OCI-LY3 (cell line): ENCODE results near the gene JARID2.

Experiments
- H2AFZ ChIP-seq: fragments of 200-600, 300-600 bp; shearing (Covaris generic); 2 replicates; pipeline ENCODE4 v1.6.0; 2014; ENCODE audit warnings: antibody characterized with exemption, low read depth, low read length
- H3K27ac ChIP-seq: fragments of 200-600, 300-600 bp; sonication (generic); 2 replicates; pipeline ENCODE4 v1.5.1; 2014; ENCODE audit warnings: mild to moderate bottlenecking, low read length, moderate library complexity, mixed read lengths
- H3K27me3 ChIP-seq: fragments of 200-600, 300-600 bp; sonication (generic); 2 replicates; pipeline ENCODE4 v1.6.1; 2014; ENCODE audit warnings: low read depth, low read length, mixed read lengths
- H3K36me3 ChIP-seq: fragments of 200-600, 300-600 bp; sonication (generic); replicated peaks from 2 replicates; pipeline ENCODE3; 2014; ENCODE audit warnings: low read depth, low read length, mixed read lengths
- H3K4me1 ChIP-seq: fragments of 300-600, 200-600 bp; sonication (generic); 2 replicates; pipeline ENCODE4 v1.6.1; 2014; ENCODE audit warnings: low read length, mixed read lengths
- H3K4me2 ChIP-seq: fragments of 200-600, 300-600 bp; sonication (generic); 2 replicates; pipeline ENCODE4 v1.6.1; 2014; ENCODE audit warnings: low read length, mixed read lengths
- H3K4me3 ChIP-seq: fragments of 300-600, 200-600 bp; sonication (generic); 2 replicates; pipeline ENCODE4 v1.5.1; 2014; ENCODE audit warnings: antibody characterized with exemption, mild to moderate bottlenecking, low read length, moderate library complexity
- H3K79me2 ChIP-seq: fragments of 300-600, 200-600 bp; shearing (Covaris generic); 2 replicates; pipeline ENCODE4 v1.6.1; 2014; ENCODE audit warnings: mild to moderate bottlenecking, low read length, mixed read lengths
- H3K9ac ChIP-seq: fragments of 300-600, 200-600 bp; shearing (Covaris generic); 2 replicates; pipeline ENCODE4 v1.6.0; 2014; ENCODE audit warnings: mild to moderate bottlenecking, low read length, moderate library complexity
- H3K9me3 ChIP-seq: fragments of 200-600, 300-600 bp; shearing (Covaris generic); 2 replicates; pipeline ENCODE4 v1.6.1; 2014; ENCODE audit warnings: low read length, mixed read lengths; ENCODE audit not compliant: insufficient read depth
- H4K20me1 ChIP-seq: fragments of 200-600, 300-600 bp; sonication (generic); 2 replicates; pipeline ENCODE4 v1.6.1; 2016; ENCODE audit warnings: low read length, mixed read lengths; ENCODE audit not compliant: insufficient read depth
- EZH2phosphoT487 ChIP-seq: fragments of 200-600 bp; shearing (Covaris generic); IDR thresholded peaks from 2 replicates; pipeline ENCODE4 v1.6.1; 2018; ENCODE audit warnings: antibody characterized with exemption, mixed run types, low read depth
- TF ChIP-seq, protein P1 (sequence below): fragments of 200-600, 300-600 bp; sonication (generic); IDR thresholded peaks from 2 replicates; pipeline ENCODE4 v1.5.1; 2014; ENCODE audit warnings: antibody characterized with exemption, low read length, low read depth

Gene JARID2

DNA sequence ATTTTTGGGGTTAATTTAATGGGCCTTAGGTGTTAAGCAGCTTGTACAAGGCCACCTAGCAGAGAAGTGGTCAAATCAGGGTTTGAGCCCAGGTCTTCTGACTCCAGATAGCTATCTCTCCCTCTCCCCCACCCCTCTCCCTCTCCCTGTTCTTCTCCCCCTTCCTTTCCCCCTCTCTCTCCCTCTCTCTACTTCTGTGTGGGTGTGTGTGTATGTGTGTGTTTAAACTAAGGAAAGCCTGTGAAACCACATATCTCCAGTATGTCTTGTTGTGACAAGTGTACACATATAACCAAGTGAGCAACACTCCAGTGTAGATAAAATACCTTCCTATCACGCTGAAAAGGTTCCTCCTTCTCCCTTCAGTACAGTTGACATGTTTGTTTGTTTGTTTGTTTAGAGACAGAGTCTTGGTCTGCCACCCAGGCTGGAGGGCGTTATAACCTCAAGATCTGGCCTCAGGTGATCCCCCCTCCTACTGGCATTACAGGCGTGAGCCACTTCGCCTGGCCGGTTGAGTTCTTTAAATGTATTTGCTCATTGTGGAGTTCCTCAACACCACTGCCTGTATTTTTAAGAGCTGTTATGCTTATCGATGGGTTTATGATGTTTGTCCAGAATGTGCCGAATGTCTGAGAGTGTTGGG is 140.4 kb downstream of the JARID2 start:
- no peaks in the 10 kb centered on the region for H3K27me3 ChIP-seq
- H3K4me1 ChIP-seq = peaks cover 47% of the 10 kb centered on the region
- no peak overlapping the region for H2AFZ ChIP-seq
- H4K20me1 ChIP-seq = peaks cover 93% of the 10 kb centered on the region
- H3K36me3 ChIP-seq = no peaks in the 10 kb centered on the region
- no peaks in the 10 kb centered on the region for H3K9me3 ChIP-seq
- no peak overlapping the region for H3K4me2 ChIP-seq
- H3K4me3 ChIP-seq = no peak overlapping the region
- no peak overlapping the region for H3K27ac ChIP-seq
- TF ChIP-seq EZH2phosphoT487 = no peak
- TF ChIP-seq, protein P1, sequence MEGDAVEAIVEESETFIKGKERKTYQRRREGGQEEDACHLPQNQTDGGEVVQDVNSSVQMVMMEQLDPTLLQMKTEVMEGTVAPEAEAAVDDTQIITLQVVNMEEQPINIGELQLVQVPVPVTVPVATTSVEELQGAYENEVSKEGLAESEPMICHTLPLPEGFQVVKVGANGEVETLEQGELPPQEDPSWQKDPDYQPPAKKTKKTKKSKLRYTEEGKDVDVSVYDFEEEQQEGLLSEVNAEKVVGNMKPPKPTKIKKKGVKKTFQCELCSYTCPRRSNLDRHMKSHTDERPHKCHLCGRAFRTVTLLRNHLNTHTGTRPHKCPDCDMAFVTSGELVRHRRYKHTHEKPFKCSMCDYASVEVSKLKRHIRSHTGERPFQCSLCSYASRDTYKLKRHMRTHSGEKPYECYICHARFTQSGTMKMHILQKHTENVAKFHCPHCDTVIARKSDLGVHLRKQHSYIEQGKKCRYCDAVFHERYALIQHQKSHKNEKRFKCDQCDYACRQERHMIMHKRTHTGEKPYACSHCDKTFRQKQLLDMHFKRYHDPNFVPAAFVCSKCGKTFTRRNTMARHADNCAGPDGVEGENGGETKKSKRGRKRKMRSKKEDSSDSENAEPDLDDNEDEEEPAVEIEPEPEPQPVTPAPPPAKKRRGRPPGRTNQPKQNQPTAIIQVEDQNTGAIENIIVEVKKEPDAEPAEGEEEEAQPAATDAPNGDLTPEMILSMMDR = no peak
- peaks cover 86% of the 10 kb centered on the region for H3K79me2 ChIP-seq
- H3K9ac ChIP-seq = no peak overlapping the region

DNA sequence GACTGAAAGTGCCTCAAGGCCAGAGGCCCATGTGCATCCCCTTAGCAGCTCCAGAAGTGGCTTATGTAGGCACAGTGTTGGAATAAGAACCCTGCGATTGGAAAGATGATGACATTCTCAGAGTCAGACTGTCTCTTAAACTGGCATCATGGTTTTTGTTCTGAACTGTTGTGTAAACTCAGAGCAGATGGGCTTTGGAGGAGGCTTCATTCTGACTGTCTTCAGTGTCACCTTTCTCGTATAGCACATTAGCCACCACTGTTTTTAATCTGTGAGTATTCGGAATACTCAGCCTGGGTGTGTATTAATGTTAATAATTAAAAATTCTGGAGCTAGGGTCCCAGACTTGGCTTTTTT is 140.9 kb downstream of the JARID2 start:
- H3K79me2 ChIP-seq = peaks cover 86% of the 10 kb centered on the region
- no peaks in the 10 kb centered on the region for H3K36me3 ChIP-seq
- H3K9ac ChIP-seq = no peak overlapping the region
- H3K9me3 ChIP-seq = no peaks in the 10 kb centered on the region
- peaks cover 47% of the 10 kb centered on the region for H3K4me1 ChIP-seq
- H3K4me3 ChIP-seq = no peak overlapping the region
- TF ChIP-seq, protein P1 = no peak
- TF ChIP-seq EZH2phosphoT487 = no peak
- H4K20me1 ChIP-seq = peaks cover 91% of the 10 kb centered on the region
- H3K27me3 ChIP-seq = no peaks in the 10 kb centered on the region
- H2AFZ ChIP-seq = no peak overlapping the region
- H3K4me2 ChIP-seq = peak overlapping the region; percentile 59
- H3K27ac ChIP-seq = no peak overlapping the region

- Histone ChIP-seq H3K79me2 (peaks cover 88% of the 10 kb centered on the region), H3K9ac (no peak overlapping the region), H3K9me3 (no peaks in the 10 kb centered on the region), H3K27me3 (no peaks in the 10 kb centered on the region), H3K4me2 (peak overlapping the region; percentile 59), H4K20me1 (peaks cover 90% of the 10 kb centered on the region), H3K4me1 (peaks cover 47% of the 10 kb centered on the region), H2AFZ (no peak overlapping the region), H3K36me3 (no peaks in the 10 kb centered on the region), H3K27ac (no peak overlapping the region), H3K4me3 (peak overlapping the region; percentile 10; the same call in 1 of the 2 replicates)
- TF ChIP-seq EZH2phosphoT487 = no peak
- TF ChIP-seq, protein P1 = no peak
Observed at GRCh38 chr6:15387118-15387517, 141.2 kb downstream of the JARID2 start.

GRCh38 chr6:15389084-15389764 is 143.4 kb downstream of the JARID2 start:
- Histone ChIP-seq H3K9ac (no peak overlapping the region), H3K9me3 (no peaks in the 10 kb centered on the region), H3K36me3 (no peaks in the 10 kb centered on the region), H2AFZ (no peak overlapping the region), H3K4me3 (no peak overlapping the region), H3K79me2 (peaks cover 92% of the 10 kb centered on the region), H3K27me3 (no peaks in the 10 kb centered on the region), H4K20me1 (peaks cover 83% of the 10 kb centered on the region), H3K4me2 (peak overlapping the region; percentile 9), H3K4me1 (peaks cover 46% of the 10 kb centered on the region), H3K27ac (no peak overlapping the region)
- TF ChIP-seq, protein P1 = no peak
